IMR-90 (cell line): ENCODE data around the gene ITGA2. TPM values are rescaled to one million over a fixed set of nuclear protein-coding genes. Genes with fewer than 3 reads are reported as not detected.

Source experiments
- ATAC-seq: fragments of 200-7000 bp; cut with Tn5 transposase; 2 replicates; pipeline ENCODE4 v1.9.1; 2020; ENCODE audit warnings: low read depth, mild to moderate bottlenecking, moderate library complexity
- BruUV-seq: library from RNA; stranded (reverse); fragments of 400-500 nt; replicated peaks from 2 replicates; lab custom pipeline; 2021; lab: Mats Ljungman, UMichigan
- CTCF ChIA-PET: fragments of 300-600 bp; formaldehyde crosslinking; extraction: SDS; loops from one replicate; lab custom pipeline; 2021; ENCODE audit warnings: antibody characterized with exemption; lab: Yijun Ruan, JAX
- POLR2A ChIA-PET: fragments of 300-600 bp; sonication (Branson Sonifier 250); formaldehyde crosslinking; loops from one replicate; lab custom pipeline; 2022; ENCODE audit warnings: antibody characterized with exemption; ENCODE audit not compliant: unreplicated experiment; lab: Charles Lee
- DNase-seq: peaks from one replicate; pipeline ENCODE4 v3.0.0; 2013
- H2AFZ ChIP-seq: replicated peaks from 2 replicates; pipeline ENCODE3; 2013; ENCODE audit warnings: low read length, mild to moderate bottlenecking; ENCODE audit not compliant: poor library complexity
- H2AK5ac ChIP-seq: 2 replicates; pipeline ENCODE4 v1.6.1; 2013; ENCODE audit warnings: low read depth, low read length, inconsistent platforms
- H2AK9ac ChIP-seq: replicated peaks from 2 replicates; pipeline ENCODE3; 2013; ENCODE audit warnings: mild to moderate bottlenecking, low read depth, low read length, moderate library complexity; ENCODE audit not compliant: poor library complexity
- H2BK120ac ChIP-seq: 2 replicates; pipeline ENCODE4 v1.6.1; 2013; ENCODE audit warnings: low read depth, low read length, inconsistent platforms
- H2BK15ac ChIP-seq: 3 replicates; pipeline ENCODE4 v1.6.1; 2013; ENCODE audit warnings: low read depth, low read length, inconsistent platforms
- H2BK20ac ChIP-seq: 2 replicates; pipeline ENCODE4 v1.6.1; 2013; ENCODE audit warnings: low read depth, mild to moderate bottlenecking, inconsistent platforms, low read length, moderate library complexity
- H2BK5ac ChIP-seq: 2 replicates; pipeline ENCODE4 v1.6.1; 2013; ENCODE audit warnings: mild to moderate bottlenecking, low read depth, low read length, inconsistent platforms; ENCODE audit not compliant: poor library complexity, severe bottlenecking
- H3K14ac ChIP-seq: replicated peaks from 2 replicates; pipeline ENCODE4 v1.6.1; 2013; ENCODE audit warnings: low read depth, low read length, inconsistent platforms
- H3K18ac ChIP-seq: 2 replicates; pipeline ENCODE4 v1.6.1; 2013; ENCODE audit warnings: low read depth, low read length, control low read depth
- H3K23ac ChIP-seq: 2 replicates; pipeline ENCODE4 v1.6.1; 2013; ENCODE audit warnings: low read depth, low read length, inconsistent platforms
- H3K27ac ChIP-seq: 2 replicates; pipeline ENCODE4 v1.5.1; 2013; ENCODE audit warnings: mild to moderate bottlenecking, control low read depth, low read length; ENCODE audit not compliant: insufficient read depth
- H3K27me3 ChIP-seq: 2 replicates; pipeline ENCODE4 v1.6.1; 2013; ENCODE audit warnings: low read length; ENCODE audit not compliant: control insufficient read depth, insufficient read depth
- H3K36me3 ChIP-seq: 2 replicates; pipeline ENCODE4 v1.6.1; 2013; ENCODE audit warnings: low read length, mixed read lengths; ENCODE audit not compliant: control insufficient read depth, insufficient read depth
- H3K4ac ChIP-seq: 2 replicates; pipeline ENCODE4 v1.6.1; 2013; ENCODE audit warnings: low read depth, low read length, inconsistent platforms
- H3K4me1 ChIP-seq: 2 replicates; pipeline ENCODE4 v1.6.1; 2013; ENCODE audit warnings: low read length, mixed read lengths; ENCODE audit not compliant: control insufficient read depth, insufficient read depth
- H3K4me2 ChIP-seq: 2 replicates; pipeline ENCODE4 v1.6.1; 2013; ENCODE audit warnings: low read depth, mild to moderate bottlenecking, control low read depth, low read length, moderate library complexity
- H3K4me3 ChIP-seq: 2 replicates; pipeline ENCODE4 v1.5.1; 2013; ENCODE audit warnings: low read depth, mild to moderate bottlenecking, control low read depth, low read length, moderate library complexity; ENCODE audit not compliant: insufficient read depth
- H3K56ac ChIP-seq: 2 replicates; pipeline ENCODE4 v1.6.1; 2013; ENCODE audit warnings: low read length, inconsistent platforms; ENCODE audit not compliant: insufficient read depth; ENCODE audit errors: extremely low read depth
- H3K79me1 ChIP-seq, 2 experiments: 2 replicates each; pipeline ENCODE4 v1.6.1; 2013; ENCODE audit warnings: low read length in 2 of 2, inconsistent platforms in 1 of 2, low read depth in 1 of 2
- H3K9ac ChIP-seq: 2 replicates; pipeline ENCODE4 v1.6.1; 2013; ENCODE audit warnings: low read depth, low read length, control low read depth
- H3K9me1 ChIP-seq: 2 replicates; pipeline ENCODE4 v1.6.1; 2013; ENCODE audit warnings: low read length, inconsistent platforms; ENCODE audit not compliant: insufficient read depth
- H3K9me3 ChIP-seq: 2 replicates; pipeline ENCODE4 v1.6.1; 2013; ENCODE audit warnings: low read length; ENCODE audit not compliant: control insufficient read depth, insufficient read depth
- H4K20me1 ChIP-seq: 2 replicates; pipeline ENCODE4 v1.6.1; 2013; ENCODE audit warnings: low read length, inconsistent platforms; ENCODE audit not compliant: insufficient read depth
- H4K5ac ChIP-seq: 2 replicates; pipeline ENCODE4 v1.6.1; 2013; ENCODE audit warnings: mild to moderate bottlenecking, low read depth, low read length, control low read depth
- H4K8ac ChIP-seq, 2 experiments: 2 replicates each; pipeline ENCODE4 v1.6.1; 2013; ENCODE audit warnings: low read depth in 2 of 2, low read length in 2 of 2, control low read depth in 1 of 2, inconsistent platforms in 1 of 2
- H4K91ac ChIP-seq: 2 replicates; pipeline ENCODE4 v1.6.1; 2013; ENCODE audit warnings: low read depth, low read length, inconsistent platforms; ENCODE audit not compliant: insufficient read depth
- CHD1 ChIP-seq: IDR thresholded peaks from 2 replicates; pipeline ENCODE4 v1.6.1; 2012; ENCODE audit warnings: low read depth, low read length, improper control_type of control experiment
- MAFK ChIP-seq: IDR thresholded peaks from 2 replicates; pipeline ENCODE4 v1.6.1; 2012; ENCODE audit warnings: low read depth, low read length, improper control_type of control experiment
- WGBS, 2 experiments: methylation state at CpG; one replicate each; pipeline versions ENCODE4 v1.1.5 to v1.1.7; 2013; ENCODE audit warnings: missing lambda C conversion rate in 2 of 2; ENCODE audit not compliant: insufficient read length in 1 of 2; ENCODE audit errors: extremely low coverage in 2 of 2; 5-methylcytosine and 5-hydroxymethylcytosine counted together
- dilution Hi-C: fragments of 300-500 bp; cut with HindIII; formaldehyde crosslinking; loops from one replicate; pipeline ENCODE4 v1.14.3; 2018; ENCODE audit warnings: low sequenced_read_pairs; ENCODE audit not compliant: unreplicated experiment
- in situ Hi-C: fragments of 300-500 bp; cut with MboI; formaldehyde crosslinking; loops from 3 replicates; pipeline ENCODE4 v1.14.3; 2019; ENCODE audit warnings: low sequenced_read_pairs, inconsistent platforms, mixed read lengths
- intact Hi-C: fragments of 100-400 bp; cut with micrococcal nuclease; formaldehyde crosslinking; loops from 2 replicates; pipeline ENCODE4 v1.10.0; 2022
- polyA plus RNA-seq, 3 experiments: library from polyadenylated mRNA; depleted of rRNA; stranded (reverse); fragments of >200 nt; gene quantifications; 2 replicates each; pipeline ENCODE4 v1.2.3, GENCODE V29; 2012; ENCODE audit warnings: low replicate concordance in 1 of 3
- total RNA-seq: library from RNA; depleted of rRNA; stranded (reverse); fragments of >200 nt; gene quantifications from 2 replicates; pipeline ENCODE4 v1.2.3, GENCODE V29; 2012

The ITGA2 gene
- total and polyA plus RNA-seq, 2 of the 4 experiments (the other 2 are of a cell fraction), result 23.3 to 93.4 TPM

DNA sequence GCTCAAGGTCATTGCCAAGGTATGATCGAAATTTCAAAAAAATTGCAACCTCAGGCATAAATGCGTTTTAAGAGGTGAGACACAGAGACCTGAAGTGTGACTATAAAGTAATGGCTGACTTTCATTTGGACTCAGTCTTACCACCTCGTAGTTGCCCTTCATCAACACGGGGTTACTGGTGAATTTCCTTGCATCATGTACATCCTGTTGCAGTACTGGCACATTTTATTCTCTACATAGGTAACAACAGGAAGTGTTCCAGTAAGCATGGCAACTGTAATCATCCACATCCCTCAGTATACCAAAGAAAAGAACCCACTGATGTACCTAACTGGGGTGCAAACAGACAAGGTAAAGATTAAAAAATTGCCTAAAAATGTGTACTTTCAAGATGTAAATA is 91.1 kb downstream of the ITGA2 start:
- H4K8ac ChIP-seq, result no peak overlapping the region
- H2AK5ac ChIP-seq, result no peak overlapping the region
- no peak for TF ChIP-seq CHD1
- 0 out of 2 replicates have a peak, but pooled peaks have one; percentile 11 for TF ChIP-seq MAFK
- no CpG with 5 or more reads among the region's 4 CpGs for WGBS, 2 experiments
- H2BK120ac ChIP-seq, result no peak overlapping the region
- dilution Hi-C loops, result no loop called here
- intact Hi-C loops, result no loop called here
- H3K27ac ChIP-seq, result no peak overlapping the region
- H3K36me3 ChIP-seq, result peaks cover 50% of the 10 kb centered on the region
- H4K5ac ChIP-seq, result no peak overlapping the region
- no peaks in the 10 kb centered on the region for H3K9me3 ChIP-seq
- no peak overlapping the region for H2BK5ac ChIP-seq
- in situ Hi-C loops, result no loop called here
- H3K9ac ChIP-seq, result no peak overlapping the region
- H4K91ac ChIP-seq, result no peak overlapping the region
- H2AK9ac ChIP-seq, result no peak overlapping the region
- ChIA-PET CTCF (no interaction called here), POLR2A (no interaction called here)
- H3K4me3 ChIP-seq, result no peak overlapping the region
- H4K20me1 ChIP-seq, result no peaks in the 10 kb centered on the region
- H3K18ac ChIP-seq, result no peak overlapping the region
- ATAC-seq (no peak), DNase-seq (no peak)
- H3K4ac ChIP-seq, result no peak overlapping the region
- no peaks in the 10 kb centered on the region for H3K4me1 ChIP-seq
- no peak overlapping the region for H2BK20ac ChIP-seq
- H3K4me2 ChIP-seq, result no peak overlapping the region
- no peaks in the 10 kb centered on the region for H3K27me3 ChIP-seq
- no TSS peak for BruUV-seq
- no peak overlapping the region for H3K23ac ChIP-seq
- H2BK15ac ChIP-seq, result no peak overlapping the region
- H3K9me1 ChIP-seq, result no peaks in the 10 kb centered on the region
- no peak overlapping the region for H3K56ac ChIP-seq
- no peak overlapping the region for H2AFZ ChIP-seq
- H3K79me1 ChIP-seq, result peaks cover 7 to 13% of the 10 kb centered on the region in 2 experiments; a peak in 2 of 4 replicates
- no peak overlapping the region for H3K14ac ChIP-seq
